T-helper 2 cell (primary cell): ENCODE results near the gene SCAF4.
"Not testable (repeated sequence)": the region's sequence is repeated elsewhere in the genome, so short reads cannot be mapped to it uniquely, and the experiment has no call there.

Experiments
- DNase-seq, 5 experiments: peaks; one replicate each; pipeline versions ENCODE4 v3.0.0 to v3.0.0-alpha.2; 2012 to 2022
- total RNA-seq, 2 donors: gene quantifications; one replicate each; lab custom pipeline; 2026; lab: John Stamatoyannopoulos, UW

SCAF4 gene
- total RNA-seq, result 30.2 to 33.7 reads per million in 2 donors

GRCh38 chr21:31731857-31732596 lies at the start of gene SCAF4:
SCAF4 (minus strand) TSS chr21:31732118; CDS start chr21:31731692, 426 bp downstream.
- DNase-seq, result peak; percentile 65 to 86 (median 70)

- no peak for DNase-seq
Measured at GRCh38 chr21:31780944-31781343, 49.0 kb upstream of the SCAF4 start.

- no peak for DNase-seq
Measured at GRCh38 chr21:31778546-31778945, 46.6 kb upstream of the SCAF4 start.

- DNase-seq, result no peak
Measured at GRCh38 chr21:31777857-31778256, 45.9 kb upstream of the SCAF4 start.

- no peak for DNase-seq
Measured at GRCh38 chr21:31774031-31774430, 42.1 kb upstream of the SCAF4 start.

GRCh38 chr21:31772674-31773555 lies 41.0 kb upstream of the SCAF4 start:
- DNase-seq, result no peak

- no peak for DNase-seq
Measured at GRCh38 chr21:31771685-31772084, 39.8 kb upstream of the SCAF4 start.

GRCh38 chr21:31768710-31769109 lies 36.8 kb upstream of the SCAF4 start:
- DNase-seq, result no peak

GRCh38 chr21:31766899-31767298 lies 35.0 kb upstream of the SCAF4 start:
- no peak for DNase-seq

- DNase-seq, result not testable (repeated sequence)
Measured at GRCh38 chr21:31765850-31766249, 33.9 kb upstream of the SCAF4 start.

GRCh38 chr21:31760931-31761330 lies 29.0 kb upstream of the SCAF4 start:
- DNase-seq, result no peak

GRCh38 chr21:31756787-31757186 lies 24.9 kb upstream of the SCAF4 start:
- DNase-seq, result no peak

GRCh38 chr21:31755027-31755426 lies 23.1 kb upstream of the SCAF4 start:
- no peak for DNase-seq

- DNase-seq, result no peak
Measured at GRCh38 chr21:31754708-31754960, 22.7 kb upstream of the SCAF4 start.

- DNase-seq, result no peak
Measured at GRCh38 chr21:31753949-31754707, 22.2 kb upstream of the SCAF4 start.

GRCh38 chr21:31752967-31753366 lies 21.0 kb upstream of the SCAF4 start:
- DNase-seq, result no peak

GRCh38 chr21:31752352-31752751 lies 20.4 kb upstream of the SCAF4 start:
- DNase-seq, result no peak

GRCh38 chr21:31750843-31751242 lies 18.9 kb upstream of the SCAF4 start:
- DNase-seq, result no peak

- no peak for DNase-seq
Measured at GRCh38 chr21:31744182-31744800, 12.4 kb upstream of the SCAF4 start.

- no peak for DNase-seq
Measured at GRCh38 chr21:31743712-31744111, 11.8 kb upstream of the SCAF4 start.

GRCh38 chr21:31741116-31741515 lies 9.2 kb upstream of the SCAF4 start:
- DNase-seq, result no peak

- not testable (repeated sequence) for DNase-seq
Measured at GRCh38 chr21:31737586-31738397, 5.9 kb upstream of the SCAF4 start.
